PFSK-1 (cell line): ENCODE data around the gene MAPT.

Experiments used
- POLR2AphosphoS5 ChIP-seq: IDR thresholded peaks from 2 replicates; pipeline ENCODE4 v1.6.1; 2012; ENCODE audit warnings: low read depth, mild to moderate bottlenecking, control low read depth, low read length, moderate library complexity
- TF ChIP-seq, protein P1 (sequence below), 2 experiments: IDR thresholded peaks; 2 replicates each; pipeline versions ENCODE4 v1.6.1 to v1.8.0; 2011 to 2012; ENCODE audit warnings: low read depth in 2 of 2, low read length in 2 of 2, control low read depth in 1 of 2, inconsistent platforms in 1 of 2, mild to moderate bottlenecking in 1 of 2, moderate library complexity in 1 of 2; ENCODE audit not compliant: insufficient read depth in 1 of 2

DNA sequence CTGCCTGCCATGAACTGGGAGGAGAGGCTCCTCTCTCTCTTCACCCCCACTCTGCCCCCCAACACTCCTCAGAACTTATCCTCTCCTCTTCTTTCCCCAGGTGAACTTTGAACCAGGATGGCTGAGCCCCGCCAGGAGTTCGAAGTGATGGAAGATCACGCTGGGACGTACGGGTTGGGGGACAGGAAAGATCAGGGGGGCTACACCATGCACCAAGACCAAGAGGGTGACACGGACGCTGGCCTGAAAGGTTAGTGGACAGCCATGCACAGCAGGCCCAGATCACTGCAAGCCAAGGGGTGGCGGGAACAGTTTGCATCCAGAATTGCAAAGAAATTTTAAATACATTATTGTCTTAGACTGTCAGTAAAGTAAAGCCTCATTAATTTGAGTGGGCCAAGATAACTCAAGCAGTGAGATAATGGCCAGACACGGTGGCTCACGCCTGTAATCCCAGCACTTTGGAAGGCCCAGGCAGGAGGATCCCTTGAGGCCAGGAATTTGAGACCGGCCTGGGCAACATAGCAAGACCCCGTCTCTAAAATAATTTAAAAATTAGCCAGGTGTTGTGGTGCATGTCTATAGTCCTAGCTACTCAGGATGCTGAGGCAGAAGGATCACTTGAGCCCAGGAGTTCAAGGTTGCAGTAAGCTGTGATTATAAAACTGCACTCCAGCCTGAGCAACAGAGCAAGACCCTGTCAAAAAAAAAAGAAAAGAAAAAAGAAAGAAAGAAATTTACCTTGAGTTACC lies 68.0 kb downstream of the MAPT start:
- TF ChIP-seq POLR2AphosphoS5, result no peak
- TF ChIP-seq, protein P1, sequence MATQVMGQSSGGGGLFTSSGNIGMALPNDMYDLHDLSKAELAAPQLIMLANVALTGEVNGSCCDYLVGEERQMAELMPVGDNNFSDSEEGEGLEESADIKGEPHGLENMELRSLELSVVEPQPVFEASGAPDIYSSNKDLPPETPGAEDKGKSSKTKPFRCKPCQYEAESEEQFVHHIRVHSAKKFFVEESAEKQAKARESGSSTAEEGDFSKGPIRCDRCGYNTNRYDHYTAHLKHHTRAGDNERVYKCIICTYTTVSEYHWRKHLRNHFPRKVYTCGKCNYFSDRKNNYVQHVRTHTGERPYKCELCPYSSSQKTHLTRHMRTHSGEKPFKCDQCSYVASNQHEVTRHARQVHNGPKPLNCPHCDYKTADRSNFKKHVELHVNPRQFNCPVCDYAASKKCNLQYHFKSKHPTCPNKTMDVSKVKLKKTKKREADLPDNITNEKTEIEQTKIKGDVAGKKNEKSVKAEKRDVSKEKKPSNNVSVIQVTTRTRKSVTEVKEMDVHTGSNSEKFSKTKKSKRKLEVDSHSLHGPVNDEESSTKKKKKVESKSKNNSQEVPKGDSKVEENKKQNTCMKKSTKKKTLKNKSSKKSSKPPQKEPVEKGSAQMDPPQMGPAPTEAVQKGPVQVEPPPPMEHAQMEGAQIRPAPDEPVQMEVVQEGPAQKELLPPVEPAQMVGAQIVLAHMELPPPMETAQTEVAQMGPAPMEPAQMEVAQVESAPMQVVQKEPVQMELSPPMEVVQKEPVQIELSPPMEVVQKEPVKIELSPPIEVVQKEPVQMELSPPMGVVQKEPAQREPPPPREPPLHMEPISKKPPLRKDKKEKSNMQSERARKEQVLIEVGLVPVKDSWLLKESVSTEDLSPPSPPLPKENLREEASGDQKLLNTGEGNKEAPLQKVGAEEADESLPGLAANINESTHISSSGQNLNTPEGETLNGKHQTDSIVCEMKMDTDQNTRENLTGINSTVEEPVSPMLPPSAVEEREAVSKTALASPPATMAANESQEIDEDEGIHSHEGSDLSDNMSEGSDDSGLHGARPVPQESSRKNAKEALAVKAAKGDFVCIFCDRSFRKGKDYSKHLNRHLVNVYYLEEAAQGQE (IDR thresholded peaks at IDR 0.05; ENCODE audit: insufficient read depth in 1 of 2, low read depth in 2 of 2, low read length in 2 of 2), result no peak
